K562 (cell line): ENCODE measurements around the gene HDHD3. TPM values are rescaled to one million over a fixed set of nuclear protein-coding genes. Genes with fewer than 3 reads are reported as not detected.

ENCODE experiments used
- ELF1 ChIP-seq: fragments of 200-800 bp; sonication (Bioruptor generic); IDR thresholded peaks from 2 replicates; pipeline ENCODE4 v1.6.1; 2016; ENCODE audit warnings: missing genetic modification characterization, missing compliant biosample characterization
- ETV5 ChIP-seq: sonication (generic); formaldehyde crosslinking; IDR thresholded peaks from 2 replicates; pipeline ENCODE4 v1.4.0; 2020; ENCODE audit warnings: low read depth, mild to moderate bottlenecking, missing genetic modification reagents
- GTF2E2 ChIP-seq: fragments of 200-800 bp; sonication (Bioruptor generic); IDR thresholded peaks from 2 replicates; pipeline ENCODE4 v1.6.1; 2016; ENCODE audit warnings: missing genetic modification characterization, missing compliant biosample characterization
- GTF2F1 ChIP-seq: IDR thresholded peaks from 2 replicates; pipeline ENCODE4 v1.6.1; 2011; ENCODE audit warnings: low read depth, low read length, improper control_type of control experiment
- HDAC3 ChIP-seq: fragments of 450-650 bp; IDR thresholded peaks from 2 replicates; pipeline ENCODE4 v1.6.1; 2018; ENCODE audit warnings: borderline replicate concordance, mild to moderate bottlenecking, moderate library complexity; ENCODE audit not compliant: partially characterized antibody
- HIVEP1 ChIP-seq: fragments of 250-450 bp; sonication (Bioruptor Pico); IDR thresholded peaks from 2 replicates; pipeline ENCODE4 v1.4.0; 2020; ENCODE audit warnings: mild to moderate bottlenecking
- HNRNPH1 ChIP-seq: fragments of 200-400 bp; formaldehyde crosslinking; optimal IDR thresholded peaks from 2 replicates; pipeline ENCODE3; 2017; ENCODE audit warnings: low read depth, mild to moderate bottlenecking, low read length, moderate library complexity
- HOXB6 ChIP-seq: fragments of 250-450 bp; sonication (Bioruptor Pico); IDR thresholded peaks from 2 replicates; pipeline ENCODE4 v1.5.1; 2022; ENCODE audit warnings: mild to moderate bottlenecking, borderline replicate concordance
- JUNB ChIP-seq: fragments of 450-650 bp; formaldehyde crosslinking; conservative IDR thresholded peaks from 2 replicates; pipeline ENCODE4 v1.4.0; 2020; ENCODE audit warnings: mild to moderate bottlenecking
- NR2C1 ChIP-seq, 2 experiments: fragments of 450-650 bp; IDR thresholded peaks; 2 replicates each; pipeline ENCODE4 v1.6.1; 2017; ENCODE audit warnings: mild to moderate bottlenecking in 2 of 2, antibody characterized with exemption in 1 of 2, inconsistent platforms in 1 of 2, missing compliant biosample characterization in 1 of 2, missing genetic modification characterization in 1 of 2
- SIX5 ChIP-seq, 2 experiments: IDR thresholded peaks; 2 replicates each; pipeline ENCODE4 v1.6.1; 2011; ENCODE audit warnings: low read length in 2 of 2, borderline replicate concordance in 1 of 2, low read depth in 1 of 2, mild to moderate bottlenecking in 1 of 2, moderate library complexity in 1 of 2; ENCODE audit not compliant: insufficient read depth in 1 of 2
- TAF7 ChIP-seq: fragments of 450-650 bp; IDR thresholded peaks from 2 replicates; pipeline ENCODE4 v1.6.1; 2016; ENCODE audit warnings: missing genetic modification characterization, missing compliant biosample characterization
- TEAD4 ChIP-seq, 2 experiments: sonication (generic) in 1 of 2; formaldehyde crosslinking in 1 of 2; IDR thresholded peaks; 2 replicates each; pipeline versions ENCODE4 v1.6.1 to v1.8.0; 2012 to 2022; ENCODE audit warnings: borderline replicate concordance in 1 of 2, inconsistent platforms in 1 of 2, low read length in 1 of 2, mild to moderate bottlenecking in 1 of 2, missing genetic modification reagents in 1 of 2
- TFAM ChIP-seq: fragments of 250-450 bp; sonication (Bioruptor Pico); conservative IDR thresholded peaks from 2 replicates; pipeline ENCODE4 v1.5.0; 2021; ENCODE audit warnings: mild to moderate bottlenecking, moderate library complexity
- XRCC5 ChIP-seq: fragments of 200-400 bp; formaldehyde crosslinking; IDR thresholded peaks from 2 replicates; pipeline ENCODE4 v1.6.1; 2017; ENCODE audit warnings: low read depth, mild to moderate bottlenecking, low read length
- ZNF239 ChIP-seq: fragments of 250-450 bp; sonication (Bioruptor Pico); IDR thresholded peaks from 2 replicates; pipeline ENCODE4 v1.4.0; 2020; ENCODE audit warnings: mild to moderate bottlenecking
- ZNF347 ChIP-seq: fragments of 450-650 bp; formaldehyde crosslinking; IDR thresholded peaks from 2 replicates; pipeline ENCODE4 v1.4.0; 2020; ENCODE audit warnings: low read depth, mild to moderate bottlenecking, moderate library complexity
- ZNF354B ChIP-seq: fragments of 250-450 bp; sonication (Bioruptor Pico); IDR thresholded peaks from 2 replicates; pipeline ENCODE4 v1.4.0; 2020
- ZNF408 ChIP-seq: fragments of 250-450 bp; sonication (Bioruptor Pico); IDR thresholded peaks from 2 replicates; pipeline ENCODE4 v1.4.0; 2020; ENCODE audit warnings: low read depth, mild to moderate bottlenecking, moderate library complexity
- ZNF609 ChIP-seq: sonication (generic); formaldehyde crosslinking; IDR thresholded peaks from 2 replicates; pipeline ENCODE4 v1.8.1; 2023; ENCODE audit warnings: missing genetic modification reagents, mild to moderate bottlenecking, borderline replicate concordance
- polyA plus RNA-seq, 8 experiments: library from polyadenylated mRNA; depleted of rRNA in 4 of 8; stranded (reverse) in 5 of 8; unstranded in 3 of 8; fragments of >200 nt; fragmentation: Nextera tagmentation in 2 of 8; fragmentation: Illumina TruSeq in 1 of 8; extraction: Ambion mirVana in 2 of 8; extraction: Trizol in 1 of 8; gene quantifications; 2 replicates each; pipeline versions ENCODE4 v1.2.1 to v1.2.3, GENCODE V29; 2011 to 2014; ENCODE audit warnings: inconsistent platforms in 1 of 8, missing spikeins in 1 of 8
- total RNA-seq, 7 experiments: library from RNA; depleted of rRNA in 6 of 7; stranded (reverse); fragments of >200 nt in 6 of 7; fragmentation: Illumina TruSeq in 2 of 7; extraction: Trizol in 2 of 7; gene quantifications; 2 replicates each; pipeline versions ENCODE4 v1.2.1 to v1.2.3, GENCODE V29; 2011 to 2021; ENCODE audit warnings: low replicate concordance in 1 of 7
- TF ChIP-seq, protein P1 (sequence below): sonication (generic); formaldehyde crosslinking; IDR thresholded peaks from 2 replicates; pipeline ENCODE4 v1.9.0; 2022; ENCODE audit warnings: mild to moderate bottlenecking, missing genetic modification reagents

The HDHD3 gene
- total and polyA plus RNA-seq, 9 of the 15 experiments (the other 6 are each of a cell fraction or from before 2014, with no cell fraction given): 1.1 to 19.1 (median 10.9) TPM

DNA sequence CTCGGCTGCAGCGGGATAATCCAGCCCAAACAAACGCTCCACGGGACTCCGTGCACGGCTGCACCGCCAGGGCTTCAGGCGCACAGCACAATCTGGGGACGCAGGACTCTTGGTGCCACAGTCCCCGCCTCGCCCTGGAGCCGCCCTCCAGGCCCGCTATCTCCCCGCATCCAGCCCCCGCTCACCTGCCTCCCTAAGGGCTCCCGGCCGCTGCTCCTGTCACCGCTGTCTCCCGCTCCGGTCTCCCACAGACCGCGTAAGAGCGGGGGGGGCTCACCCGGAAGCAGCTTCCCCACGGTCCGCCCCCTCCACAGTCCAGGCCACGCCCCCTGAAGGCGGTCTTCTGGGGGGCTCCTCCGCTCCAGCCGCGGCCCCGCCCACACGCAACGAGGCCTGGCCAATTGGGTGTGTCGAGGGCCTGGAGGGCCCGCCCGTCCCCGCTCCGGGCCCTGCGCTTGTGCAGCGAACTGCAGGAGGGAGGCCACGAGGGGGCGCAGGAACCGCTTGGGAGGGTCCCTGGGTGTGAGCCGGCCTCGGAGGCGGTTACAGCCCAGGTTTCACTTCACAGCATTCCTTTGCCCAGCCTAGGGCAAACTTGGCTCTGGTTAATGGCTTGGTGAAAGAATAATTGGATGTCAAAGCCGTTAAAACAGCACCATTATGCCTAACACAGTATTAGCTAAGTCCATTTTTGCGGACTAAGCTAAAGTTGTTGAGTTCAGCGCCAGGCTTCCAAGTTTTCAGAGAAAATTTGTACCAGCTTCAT is 24.4 kb upstream of the HDHD3 start, which contains the start of gene ALAD (continued):
- peak; percentile 93 for TF ChIP-seq ELF1 (tag)
- TF ChIP-seq HIVEP1: no peak
- peak; percentile 54; the same call in 1 of the 2 replicates for TF ChIP-seq NR2C1 (IDR thresholded peaks at IDR 0.05)
- peak; percentile 56 for TF ChIP-seq NR2C1 (tag; IDR thresholded peaks at IDR 0.05)
- TF ChIP-seq ZNF354B (CRISPR knock-in tag): no peak
- no peak for TF ChIP-seq HOXB6 (CRISPR knock-in tag)
- TF ChIP-seq SIX5 (IDR thresholded peaks at IDR 0.05; ENCODE audit: borderline replicate concordance in 1 of 2, insufficient read depth in 1 of 2, low read depth in 1 of 2, low read length in 2 of 2): no peak
- TF ChIP-seq ZNF239 (CRISPR knock-in tag): no peak
- peak; percentile 98 for TF ChIP-seq XRCC5
- TF ChIP-seq GTF2F1: no peak
- no peak for TF ChIP-seq ZNF408 (CRISPR knock-in tag)
- no peak for TF ChIP-seq JUNB (CRISPR knock-in tag)
- TF ChIP-seq GTF2E2 (tag): peak; percentile 69; the same call in 1 of the 2 replicates
- TF ChIP-seq ZNF609: no peak
- no peak for TF ChIP-seq ZNF347 (CRISPR knock-in tag)
- no peak for TF ChIP-seq HNRNPH1
- TF ChIP-seq ETV5 (CRISPR knock-in tag): peak; percentile 89
- no peak for TF ChIP-seq TAF7 (tag)
- TF ChIP-seq TFAM (CRISPR knock-in tag): no peak
- no peak for TF ChIP-seq HDAC3
- TF ChIP-seq, protein P1, sequence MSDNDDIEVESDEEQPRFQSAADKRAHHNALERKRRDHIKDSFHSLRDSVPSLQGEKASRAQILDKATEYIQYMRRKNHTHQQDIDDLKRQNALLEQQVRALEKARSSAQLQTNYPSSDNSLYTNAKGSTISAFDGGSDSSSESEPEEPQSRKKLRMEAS (CRISPR knock-in tag): peak; percentile 59
- no peak for TF ChIP-seq TEAD4 (IDR thresholded peaks at IDR 0.05; ENCODE audit: low read length)
- no peak for TF ChIP-seq TEAD4 (CRISPR knock-in tag; IDR thresholded peaks at IDR 0.05; ENCODE audit: borderline replicate concordance)
